Mesenchymal stem cell (in vitro differentiated cells and primary cell): ENCODE data around the gene KAT8.
A peak's percentile ranks its signal among the peaks of the same experiment; 100 is the strongest.

Source experiments
- DNase-seq: peaks from one replicate; pipeline ENCODE4 v3.0.0-alpha.2; 2013
- H2AFZ ChIP-seq: one replicate; pipeline ENCODE4 v1.6.1; 2013; ENCODE audit warnings: low read depth, mild to moderate bottlenecking, control low read depth, inconsistent platforms, low read length, moderate library complexity
- H2AK5ac ChIP-seq: 2 replicates; pipeline ENCODE4 v1.6.1; 2013; ENCODE audit warnings: low read length, moderate library complexity, mild to moderate bottlenecking, inconsistent platforms; ENCODE audit not compliant: severe bottlenecking
- H2BK120ac ChIP-seq: one replicate; pipeline ENCODE4 v1.6.1; 2013; ENCODE audit warnings: low read depth, mild to moderate bottlenecking, inconsistent platforms, low read length, moderate library complexity
- H2BK12ac ChIP-seq, 2 experiments: one replicate each; pipeline ENCODE4 v1.6.1; 2013; ENCODE audit warnings: inconsistent platforms in 2 of 2, low read length in 2 of 2, mild to moderate bottlenecking in 2 of 2, moderate library complexity in 2 of 2, control low read depth in 1 of 2
- H2BK15ac ChIP-seq: one replicate; pipeline ENCODE4 v1.6.1; 2013; ENCODE audit warnings: mild to moderate bottlenecking, low read depth, inconsistent platforms; ENCODE audit not compliant: poor library complexity, severe bottlenecking
- H2BK5ac ChIP-seq: 2 replicates; pipeline ENCODE4 v1.6.1; 2013; ENCODE audit warnings: low read depth, mild to moderate bottlenecking, low read length, control low read depth, inconsistent platforms; ENCODE audit not compliant: poor library complexity, severe bottlenecking
- H3K14ac ChIP-seq, 2 experiments: one replicate each; pipeline ENCODE4 v1.6.1; 2013; ENCODE audit warnings: inconsistent platforms in 2 of 2, low read length in 2 of 2, control low read depth in 1 of 2, mild to moderate bottlenecking in 1 of 2, moderate library complexity in 1 of 2
- H3K18ac ChIP-seq, 2 experiments: one replicate each; pipeline ENCODE4 v1.6.1; 2013; ENCODE audit warnings: inconsistent platforms in 2 of 2, low read length in 2 of 2, control low read depth in 1 of 2, low read depth in 1 of 2, mild to moderate bottlenecking in 1 of 2
- H3K23ac ChIP-seq, 2 experiments: one replicate each; pipeline ENCODE4 v1.6.1; 2013; ENCODE audit warnings: inconsistent platforms in 2 of 2, low read length in 2 of 2, mild to moderate bottlenecking in 2 of 2, moderate library complexity in 2 of 2, control low read depth in 1 of 2
- H3K27ac ChIP-seq: 2 replicates; pipeline ENCODE4 v1.5.1; 2013; ENCODE audit warnings: mild to moderate bottlenecking, moderate library complexity, low read length, control low read depth, inconsistent platforms; ENCODE audit not compliant: poor library complexity, severe bottlenecking
- H3K27me3 ChIP-seq, 2 experiments: 2 replicates each; pipeline versions ENCODE4 v1.6.1 to v1.7.0; 2013; ENCODE audit warnings: low read length in 2 of 2, mild to moderate bottlenecking in 2 of 2, moderate library complexity in 2 of 2, control low read depth in 1 of 2, inconsistent platforms in 1 of 2; ENCODE audit not compliant: control insufficient read depth in 1 of 2, insufficient read depth in 1 of 2
- H3K36me3 ChIP-seq, 2 experiments: 2 replicates each; pipeline versions ENCODE4 v1.6.1 to v1.7.0; 2013; ENCODE audit warnings: low read length in 2 of 2, control low read depth in 1 of 2, inconsistent platforms in 1 of 2, low read depth in 1 of 2, mild to moderate bottlenecking in 1 of 2; ENCODE audit not compliant: insufficient read depth in 2 of 2, control insufficient read depth in 1 of 2
- H3K4ac ChIP-seq, 2 experiments: one replicate each; pipeline ENCODE4 v1.6.1; 2013; ENCODE audit warnings: inconsistent platforms in 2 of 2, low read length in 2 of 2, mild to moderate bottlenecking in 2 of 2, moderate library complexity in 2 of 2, control low read depth in 1 of 2, low read depth in 1 of 2
- H3K4me1 ChIP-seq: 2 replicates; pipeline ENCODE4 v1.6.1; 2013; ENCODE audit warnings: low read depth, low read length, control low read depth; ENCODE audit not compliant: control insufficient read depth, insufficient read depth
- H3K4me2 ChIP-seq: 2 replicates; pipeline ENCODE4 v1.6.1; 2013; ENCODE audit warnings: low read length, mild to moderate bottlenecking, inconsistent platforms; ENCODE audit not compliant: poor library complexity, severe bottlenecking
- H3K4me3 ChIP-seq, 2 experiments: 2 replicates each; pipeline versions ENCODE4 v1.5.1 to v1.7.0; 2013; ENCODE audit warnings: low read length in 2 of 2, mild to moderate bottlenecking in 2 of 2, control low read depth in 1 of 2, low read depth in 1 of 2; ENCODE audit not compliant: insufficient read depth in 1 of 2
- H3K79me1 ChIP-seq: replicated peaks from 2 replicates; pipeline ENCODE4 v1.6.1; 2013; ENCODE audit warnings: mild to moderate bottlenecking, control low read depth, low read length, inconsistent platforms; ENCODE audit not compliant: poor library complexity, severe bottlenecking
- H3K9ac ChIP-seq: 2 replicates; pipeline ENCODE4 v1.7.0; 2013; ENCODE audit warnings: mild to moderate bottlenecking, low read length, moderate library complexity
- H3K9me3 ChIP-seq: 2 replicates; pipeline ENCODE4 v1.7.0; 2013; ENCODE audit warnings: mild to moderate bottlenecking, low read length; ENCODE audit not compliant: control insufficient read depth
- H4K8ac ChIP-seq: one replicate; pipeline ENCODE4 v1.6.1; 2013; ENCODE audit warnings: inconsistent platforms, mild to moderate bottlenecking, low read length, moderate library complexity
- H4K91ac ChIP-seq: one replicate; pipeline ENCODE4 v1.6.1; 2013; ENCODE audit warnings: mild to moderate bottlenecking, low read length, inconsistent platforms
- WGBS: methylation state at CpG from one replicate; pipeline ENCODE4 v1.1.7; 2013; ENCODE audit warnings: mixed read lengths; 5-methylcytosine and 5-hydroxymethylcytosine counted together

KAT8 gene

DNA sequence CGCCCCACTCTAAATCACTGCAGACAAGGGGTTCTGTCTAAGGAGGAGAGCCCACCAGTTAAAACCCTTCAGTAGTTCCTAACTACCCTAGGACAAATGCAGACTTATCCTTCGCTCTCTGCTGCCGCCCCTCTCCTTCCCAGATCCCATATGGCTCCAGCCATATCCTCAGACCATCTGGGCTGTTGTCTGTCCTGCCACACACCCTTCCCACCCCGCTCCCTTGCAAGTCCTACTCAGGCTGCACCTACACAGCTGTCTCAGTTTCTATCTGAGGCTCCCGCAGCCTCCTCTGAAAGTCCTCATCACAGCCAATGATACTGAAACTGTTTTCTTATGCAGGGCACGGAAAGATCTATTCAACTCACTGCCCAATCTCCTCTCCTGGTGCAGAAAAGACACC, 10.0 kb upstream of the KAT8 start:
- Histone ChIP-seq H3K79me1 (peaks cover 36% of the 10 kb centered on the region), H2AK5ac (no peak overlapping the region), H2BK5ac (no peak overlapping the region), H3K14ac (no peak overlapping the region), H3K18ac (no peak overlapping the region), H4K8ac (no peak overlapping the region), H3K4me2 (no peak overlapping the region), H3K4ac (peak overlapping the region in 1 of 2 experiments; percentile 32), H3K4me3 (no peak overlapping the region), H3K27ac (no peak overlapping the region), H2BK15ac (no peak overlapping the region), H3K4me1 (peaks cover 25% of the 10 kb centered on the region), H3K9ac (no peak overlapping the region), H2BK12ac (peak overlapping the region in 1 of 2 experiments; percentile 10), H3K23ac (no peak overlapping the region), H2AFZ (peak overlapping the region; percentile 16), H3K36me3 (peaks cover 32 to 35% of the 10 kb centered on the region in 2 experiments), H2BK120ac (no peak overlapping the region), H3K9me3 (no peaks in the 10 kb centered on the region), H3K27me3 (no peaks in the 10 kb centered on the region), H4K91ac (no peak overlapping the region)
- WGBS: 90% methylated on average over 6 of the region's 6 CpGs
- no peak for DNase-seq

DNA sequence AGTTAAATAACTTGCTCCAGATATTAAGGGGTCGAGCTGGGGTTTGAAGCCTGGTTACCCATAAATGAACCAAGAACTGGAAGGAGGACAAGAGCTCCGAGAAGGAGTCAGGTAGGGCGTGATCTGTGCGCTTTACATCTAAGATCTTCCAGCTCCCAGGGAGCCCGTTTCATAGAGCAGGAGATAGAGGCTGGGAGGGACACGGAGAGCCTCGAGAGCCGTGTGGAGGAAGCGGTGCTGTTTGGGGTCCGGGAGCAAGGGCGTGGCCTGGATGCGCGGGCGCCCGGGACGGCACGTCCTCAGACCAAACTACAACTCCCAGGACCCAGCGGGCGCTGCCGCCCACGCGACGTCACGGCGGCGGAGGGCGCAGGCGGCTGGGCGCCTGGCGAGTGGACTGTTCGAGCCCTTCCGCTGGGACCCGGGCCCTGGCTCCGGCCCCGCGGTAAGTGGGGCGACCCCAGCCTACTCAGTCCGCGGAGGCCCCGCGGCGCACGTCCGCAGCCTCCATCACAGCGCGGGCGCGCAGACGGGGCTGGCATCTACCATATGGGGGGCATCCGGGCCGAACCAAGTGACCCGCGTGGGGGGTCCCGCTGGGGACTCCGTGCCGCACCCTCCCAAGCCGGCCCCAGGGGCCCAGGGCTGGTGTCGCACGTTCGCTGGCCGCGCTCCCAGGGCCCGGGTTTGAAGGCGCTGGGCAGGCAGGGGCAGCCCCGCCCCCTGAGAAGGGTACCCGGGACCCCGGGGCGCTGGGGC, 9.2 kb upstream of the KAT8 start, which contains the start of gene BCKDK:
Gene BCKDK, plus strand, starts transcription at position 352 of the 759 bp plus-strand sequence. CDS start 838 bp downstream, outside the sequence.
- Histone ChIP-seq H3K9ac (peak within 1 kb of the TSS; percentile 90), H3K4me2 (peak within 1 kb of the TSS; percentile 99), H2AK5ac (peak within 1 kb of the TSS; percentile 23), H3K36me3 (peaks cover 40 to 43% of the 10 kb centered on the region in 2 experiments), H2AFZ (peak within 1 kb of the TSS; percentile 87), H3K23ac (peak within 1 kb of the TSS in 1 of 2 experiments; percentile 74), H2BK5ac (peak within 1 kb of the TSS; percentile 3), H2BK15ac (peak within 1 kb of the TSS; percentile 92), H4K91ac (peak within 1 kb of the TSS; percentile 64), H4K8ac (peak within 1 kb of the TSS; percentile 85), H2BK12ac (peak within 1 kb of the TSS in 1 of 2 experiments; percentile 57), H3K4ac (peak within 1 kb of the TSS; percentile 62 to 75), H3K9me3 (no peaks in the 10 kb centered on the region), H3K14ac (peak within 1 kb of the TSS; percentile 5 to 76), H3K27ac (no peak within 1 kb of the TSS), H2BK120ac (peak within 1 kb of the TSS; percentile 42), H3K4me1 (peaks cover 29% of the 10 kb centered on the region), H3K79me1 (peaks cover 40% of the 10 kb centered on the region), H3K18ac (peak within 1 kb of the TSS; percentile 73 to 90), H3K27me3 (no peaks in the 10 kb centered on the region), H3K4me3 (peak within 1 kb of the TSS; percentile 81 to 88)
- peak; percentile 57 for DNase-seq
- 6% methylated on average over 58 of the region's 68 CpGs for WGBS

DNA sequence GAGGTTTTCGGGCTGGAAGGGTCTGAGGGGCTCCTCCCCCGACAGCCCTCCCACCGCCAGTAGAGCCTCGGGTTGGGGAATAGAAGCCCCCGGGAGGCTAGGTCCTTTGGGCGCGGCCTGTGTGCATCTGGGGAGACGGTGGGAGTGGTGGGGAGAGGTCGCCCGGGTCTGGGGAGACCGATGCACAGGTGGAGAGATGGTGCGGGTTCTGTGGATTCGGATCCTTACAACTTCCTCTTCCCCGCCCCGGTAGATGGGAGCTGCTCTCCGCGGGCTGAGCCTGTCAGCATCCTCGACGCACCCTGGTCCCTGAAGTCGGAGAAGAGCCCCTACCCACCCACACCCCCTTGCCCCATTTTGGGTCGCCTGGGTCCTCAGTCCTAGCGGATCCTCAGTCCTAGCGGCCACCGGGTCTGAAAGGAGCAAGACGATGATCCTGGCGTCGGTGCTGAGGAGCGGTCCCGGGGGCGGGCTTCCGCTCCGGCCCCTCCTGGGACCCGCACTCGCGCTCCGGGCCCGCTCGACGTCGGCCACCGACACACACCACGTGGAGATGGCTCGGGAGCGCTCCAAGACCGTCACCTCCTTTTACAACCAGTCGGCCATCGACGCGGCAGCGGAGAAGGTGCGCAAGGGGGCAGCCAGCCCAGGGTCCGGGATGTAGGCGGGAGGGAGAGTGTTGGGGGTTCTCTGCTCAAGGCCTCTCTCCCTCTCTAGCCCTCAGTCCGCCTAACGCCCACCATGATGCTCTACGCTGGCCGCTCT, 8.5 kb upstream of the KAT8 start:
- H3K79me1 ChIP-seq: peaks cover 40% of the 10 kb centered on the region
- no peak overlapping the region for H2BK15ac ChIP-seq
- H3K14ac ChIP-seq: peak overlapping the region; percentile 5 to 70
- peak overlapping the region; percentile 85 for H4K8ac ChIP-seq
- H3K9ac ChIP-seq: peak overlapping the region; percentile 90
- H2BK120ac ChIP-seq: peak overlapping the region; percentile 42
- H3K9me3 ChIP-seq: no peaks in the 10 kb centered on the region
- H2BK5ac ChIP-seq: no peak overlapping the region
- H3K4me3 ChIP-seq: peak overlapping the region; percentile 81 to 88
- H3K27me3 ChIP-seq: no peaks in the 10 kb centered on the region
- peak overlapping the region; percentile 73 to 90 for H3K18ac ChIP-seq
- H4K91ac ChIP-seq: no peak overlapping the region
- H3K36me3 ChIP-seq: peaks cover 40 to 43% of the 10 kb centered on the region in 2 experiments
- H2AFZ ChIP-seq: peak overlapping the region; percentile 87
- H3K4me2 ChIP-seq: peak overlapping the region; percentile 99
- H3K4ac ChIP-seq: peak overlapping the region; percentile 62 to 75
- H3K23ac ChIP-seq: peak overlapping the region in 1 of 2 experiments; percentile 74
- H2BK12ac ChIP-seq: peak overlapping the region in 1 of 2 experiments; percentile 57
- no peak overlapping the region for H3K27ac ChIP-seq
- peaks cover 32% of the 10 kb centered on the region for H3K4me1 ChIP-seq
- peak overlapping the region; percentile 23 for H2AK5ac ChIP-seq
- DNase-seq: no peak
- WGBS: 64% methylated on average over 56 of the region's 57 CpGs

DNA sequence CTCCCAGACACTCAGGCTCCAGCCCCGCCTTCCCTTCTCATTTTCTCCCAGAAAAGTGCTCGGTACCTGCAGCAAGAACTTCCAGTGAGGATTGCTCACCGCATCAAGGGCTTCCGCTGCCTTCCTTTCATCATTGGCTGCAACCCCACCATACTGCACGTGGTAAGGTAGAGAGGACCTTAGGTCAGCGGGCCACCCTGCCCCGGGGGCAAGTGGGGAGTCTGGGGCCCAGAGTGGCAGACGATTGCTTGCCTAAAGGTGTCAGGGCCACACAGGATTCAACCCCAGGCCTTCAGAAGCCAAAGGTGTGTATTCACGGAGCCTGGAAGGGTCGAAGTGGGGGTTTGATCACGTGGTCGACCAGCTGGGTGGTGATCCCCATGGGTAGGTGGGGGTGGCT, 7.8 kb upstream of the KAT8 start:
- H2AK5ac ChIP-seq: no peak overlapping the region
- H3K14ac ChIP-seq: no peak overlapping the region
- H3K36me3 ChIP-seq: peaks cover 40 to 43% of the 10 kb centered on the region in 2 experiments
- peak overlapping the region in 1 of 2 experiments; percentile 41 for H3K23ac ChIP-seq
- no peaks in the 10 kb centered on the region for H3K27me3 ChIP-seq
- no peak overlapping the region for H2BK120ac ChIP-seq
- no peak overlapping the region for H2BK12ac ChIP-seq
- H3K4me1 ChIP-seq: peaks cover 32% of the 10 kb centered on the region
- H3K4me2 ChIP-seq: no peak overlapping the region
- no peak overlapping the region for H4K8ac ChIP-seq
- no peak overlapping the region for H3K9ac ChIP-seq
- no peak overlapping the region for H2BK5ac ChIP-seq
- no peaks in the 10 kb centered on the region for H3K9me3 ChIP-seq
- no peak overlapping the region for H2BK15ac ChIP-seq
- no peak overlapping the region for H3K27ac ChIP-seq
- 95% methylated on average over 12 of the region's 12 CpGs for WGBS
- H4K91ac ChIP-seq: no peak overlapping the region
- H3K4ac ChIP-seq: no peak overlapping the region
- DNase-seq: no peak
- no peak overlapping the region for H3K18ac ChIP-seq
- no peak overlapping the region for H2AFZ ChIP-seq
- peak overlapping the region in 1 of 2 experiments; percentile 88 for H3K4me3 ChIP-seq
- peaks cover 40% of the 10 kb centered on the region for H3K79me1 ChIP-seq
